Esophagus muscularis mucosa (tissue), 4 donors: Measurements from ENCODE around the gene PRDM16. TPM values are rescaled to one million over a fixed set of nuclear protein-coding genes. Genes with fewer than 3 reads are reported as not detected.
A peak's percentile ranks its signal among the peaks of the same experiment; 100 is the strongest.

Experiments used
- DNase-seq: peaks from one replicate; pipeline ENCODE4 v3.0.0-alpha.2; 2017; ENCODE audit errors: extremely low spot score
- H3K27ac ChIP-seq, 4 donors: fragments of 200-600 bp; sonication (generic); replicated peaks in 1 of 4; 1 replicate in 3 of 4; 2 replicates in 1 of 4; pipeline ENCODE4 v1.5.1; 2016 to 2019; ENCODE audit warnings: mild to moderate bottlenecking in 1 of 4
- H3K27me3 ChIP-seq, 4 donors: fragments of 200-600 bp; sonication (generic); one replicate each; pipeline versions ENCODE4 v1.5.1 to v1.6.0; 2016 to 2019
- H3K36me3 ChIP-seq, 4 donors: fragments of 200-600 bp; sonication (generic); one replicate each; pipeline ENCODE4 v1.5.1; 2016 to 2019
- H3K4me1 ChIP-seq, 4 donors: fragments of 200-600 bp; sonication (generic); one replicate each; pipeline ENCODE4 v1.5.1; 2016 to 2019
- H3K4me3 ChIP-seq, 4 donors: fragments of 200-600 bp; sonication (generic); 1 replicate in 2 of 4; 2 replicates in 2 of 4; pipeline ENCODE4 v1.5.1; 2016 to 2019; ENCODE audit warnings: mild to moderate bottlenecking in 4 of 4, moderate library complexity in 1 of 4
- H3K9me3 ChIP-seq, 4 donors: fragments of 200-600 bp; sonication (generic); 1 replicate in 3 of 4; 2 replicates in 1 of 4; pipeline ENCODE4 v1.5.1; 2016 to 2019
- CTCF ChIP-seq, 3 experiments: fragments of 200-600 bp in 2 of 3; fragments of 450-650 bp in 1 of 3; sonication (generic) in 2 of 3; IDR thresholded peaks; one replicate each; pipeline ENCODE4 v1.5.1; 2017 to 2019; ENCODE audit warnings: antibody characterized with exemption in 3 of 3, mild to moderate bottlenecking in 2 of 3, moderate library complexity in 1 of 3
- EP300 ChIP-seq: sonication (generic); formaldehyde crosslinking; IDR thresholded peaks from one replicate; pipeline ENCODE4 v1.6.1; 2017; ENCODE audit warnings: antibody characterized with exemption
- POLR2A ChIP-seq: fragments of 450-650 bp; IDR thresholded peaks from one replicate; pipeline ENCODE4 v1.6.1; 2017; ENCODE audit warnings: antibody characterized with exemption, moderate library complexity, mild to moderate bottlenecking, low read depth
- POLR2AphosphoS5 ChIP-seq, 2 donors: sonication (generic); formaldehyde crosslinking; IDR thresholded peaks; one replicate each; pipeline ENCODE4 v1.6.1; 2017; ENCODE audit warnings: antibody characterized with exemption in 2 of 2
- WGBS: methylation state at CpG from one replicate; pipeline ENCODE4 v1.1.5; 2018; 5-methylcytosine and 5-hydroxymethylcytosine counted together
- intact Hi-C: fragments of 100-400 bp; cut with DNase I; formaldehyde crosslinking; loops from one replicate; pipeline ENCODE4 v1.15.1; 2023
- total RNA-seq, 4 donors: library from RNA; depleted of rRNA; stranded (reverse); fragments of >200 nt; gene quantifications; one replicate each; pipeline versions ENCODE4 v1.1.0 to v1.2.1, GENCODE V29; 2016

The PRDM16 gene
- total RNA-seq, 4 donors from 2014 or later: 1.2 to 4.4 (median 2.2) TPM

DNA sequence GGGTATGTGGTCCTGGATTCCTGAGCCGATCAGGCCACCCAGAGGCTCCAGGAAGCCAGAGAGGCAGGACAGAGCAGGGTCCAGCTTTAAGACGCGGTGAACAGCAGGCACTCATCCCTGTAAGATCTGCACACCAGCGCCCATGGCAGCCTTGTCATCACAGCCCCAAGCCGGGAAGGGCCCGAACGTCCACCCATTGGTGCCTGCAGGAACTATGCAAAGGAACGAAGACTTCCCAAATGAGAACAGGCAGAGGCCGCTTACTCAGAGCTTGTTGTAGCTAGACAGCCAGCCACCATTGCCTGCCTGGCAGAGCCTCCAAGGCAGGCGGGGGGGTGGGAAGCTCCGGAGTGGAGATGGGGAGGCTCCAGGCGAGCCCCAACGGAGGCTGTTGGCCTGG lies 373.3 kb downstream of the PRDM16 start:
- no peaks in the 10 kb centered on the region for H3K36me3 ChIP-seq
- peak overlapping the region in 1 of 4 donors; percentile 13 for H3K27ac ChIP-seq
- H3K4me1 ChIP-seq: peaks cover 0 to 12% (median 0%) of the 10 kb centered on the region in 4 donors
- H3K4me3 ChIP-seq: no peak overlapping the region
- DNase-seq: no peak
- 87% methylated on average over 12 of the region's 13 CpGs for WGBS
- H3K9me3 ChIP-seq: peaks cover 0 to 16% (median 10%) of the 10 kb centered on the region in 4 donors
- TF ChIP-seq CTCF (IDR thresholded peaks at IDR 0.05) (no peak), POLR2AphosphoS5 (IDR thresholded peaks at IDR 0.05) (no peak), POLR2A (no peak), EP300 (no peak)
- intact Hi-C loops: no loop called here
- H3K27me3 ChIP-seq: peaks cover 0 to 79% (median 0%) of the 10 kb centered on the region in 4 donors

DNA sequence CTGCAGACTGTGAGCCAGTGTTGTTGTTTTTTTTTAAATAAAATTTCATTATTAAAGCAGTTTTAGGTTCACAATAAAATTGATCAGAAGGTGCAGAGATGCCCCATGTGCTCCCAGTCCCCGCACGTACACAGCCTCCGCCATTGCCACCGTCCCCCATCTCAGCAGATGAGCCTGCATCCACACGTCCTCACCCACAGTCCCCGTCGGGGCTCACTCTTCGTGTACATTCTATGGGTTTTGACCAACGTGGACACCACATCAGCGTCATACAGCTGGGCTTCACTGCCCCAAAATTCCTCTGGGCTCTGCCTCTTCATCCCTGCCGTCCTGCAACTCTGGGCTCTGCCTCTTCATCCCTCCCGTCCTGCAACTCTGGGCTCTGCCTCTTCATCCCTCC lies 373.9 kb downstream of the PRDM16 start:
- no peak for TF ChIP-seq POLR2A
- peaks cover 0 to 12% (median 0%) of the 10 kb centered on the region in 4 donors for H3K4me1 ChIP-seq
- DNase-seq: no peak
- H3K27me3 ChIP-seq: peaks cover 0 to 74% (median 0%) of the 10 kb centered on the region in 4 donors
- H3K9me3 ChIP-seq: peaks cover 0 to 22% (median 15%) of the 10 kb centered on the region in 4 donors
- no peak overlapping the region for H3K27ac ChIP-seq
- no peaks in the 10 kb centered on the region for H3K36me3 ChIP-seq
- intact Hi-C loops: no loop called here
- WGBS: 83% methylated on average over 12 of the region's 12 CpGs
- no peak overlapping the region for H3K4me3 ChIP-seq

GRCh38 chr1:3443807-3444206 lies 374.8 kb downstream of the PRDM16 start:
- H3K36me3 ChIP-seq: no peaks in the 10 kb centered on the region
- peaks cover 0 to 12% (median 0%) of the 10 kb centered on the region in 4 donors for H3K4me1 ChIP-seq
- peaks cover 0 to 70% (median 0%) of the 10 kb centered on the region in 4 donors for H3K27me3 ChIP-seq
- no peak overlapping the region for H3K4me3 ChIP-seq
- intact Hi-C loops: no loop called here
- H3K9me3 ChIP-seq: peaks cover 0 to 23% (median 16%) of the 10 kb centered on the region in 4 donors
- TF ChIP-seq POLR2AphosphoS5 (IDR thresholded peaks at IDR 0.05): no peak
- no peak for TF ChIP-seq CTCF (IDR thresholded peaks at IDR 0.05)
- no peak for TF ChIP-seq EP300
- no peak for TF ChIP-seq POLR2A
- 77% methylated on average over 7 of the region's 7 CpGs for WGBS
- DNase-seq: no peak
- H3K27ac ChIP-seq: no peak overlapping the region

DNA sequence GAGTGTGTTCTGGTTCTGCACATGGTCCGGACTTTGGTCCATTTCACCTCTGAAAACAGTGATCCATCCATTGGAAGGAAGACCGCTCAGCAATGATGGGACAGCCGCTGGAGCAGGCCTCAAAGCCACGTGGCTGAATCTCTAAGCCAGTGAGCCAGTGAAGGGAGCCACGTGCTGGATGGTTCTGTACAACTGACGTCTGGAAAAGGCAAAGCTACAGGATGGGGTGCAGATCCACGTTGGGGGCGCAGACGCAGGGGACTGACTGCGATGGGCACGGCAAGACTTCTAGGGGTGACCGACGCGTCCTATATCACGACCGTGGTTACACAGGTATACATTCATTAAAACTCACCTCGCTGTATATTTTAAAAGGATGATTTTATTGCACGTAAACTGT lies 375.3 kb downstream of the PRDM16 start:
- 87% methylated on average over 17 of the region's 18 CpGs for WGBS
- peaks cover 0 to 70% (median 0%) of the 10 kb centered on the region in 4 donors for H3K27me3 ChIP-seq
- intact Hi-C loops: no loop called here
- no peak overlapping the region for H3K27ac ChIP-seq
- no peak for TF ChIP-seq POLR2A
- no peak for TF ChIP-seq EP300
- TF ChIP-seq POLR2AphosphoS5 (IDR thresholded peaks at IDR 0.05): no peak
- no peak for TF ChIP-seq CTCF (IDR thresholded peaks at IDR 0.05)
- no peak overlapping the region for H3K4me3 ChIP-seq
- peaks cover 0 to 11% (median 0%) of the 10 kb centered on the region in 4 donors for H3K4me1 ChIP-seq
- H3K9me3 ChIP-seq: peaks cover 0 to 23% (median 16%) of the 10 kb centered on the region in 4 donors
- no peak for DNase-seq
- H3K36me3 ChIP-seq: no peaks in the 10 kb centered on the region

DNA sequence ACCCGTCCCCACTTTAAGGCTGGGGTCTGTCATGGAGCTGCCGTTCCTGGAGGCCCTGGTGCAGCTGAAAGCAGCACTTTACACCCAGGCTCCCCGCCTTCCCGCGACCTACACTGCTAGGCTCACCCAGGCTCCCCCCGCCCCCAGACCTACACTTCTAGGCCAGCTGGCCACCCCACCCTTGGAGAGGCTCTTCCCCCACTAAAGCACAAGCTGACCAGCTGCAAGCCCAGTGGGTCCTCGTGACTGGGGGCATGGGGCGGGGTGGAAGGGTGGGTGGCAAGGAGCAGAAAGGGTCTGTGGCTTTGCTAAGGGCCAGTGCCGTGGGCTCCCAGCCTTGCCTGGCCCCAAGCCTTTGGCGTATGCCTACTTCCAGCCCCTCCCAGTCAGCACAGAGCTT lies 375.7 kb downstream of the PRDM16 start:
- Histone ChIP-seq H3K4me1 (peaks cover 0 to 7% (median 0%) of the 10 kb centered on the region in 4 donors), H3K27me3 (peaks cover 0 to 69% (median 0%) of the 10 kb centered on the region in 4 donors), H3K36me3 (no peaks in the 10 kb centered on the region), H3K9me3 (peaks cover 0 to 23% (median 16%) of the 10 kb centered on the region in 4 donors), H3K27ac (no peak overlapping the region), H3K4me3 (no peak overlapping the region)
- TF ChIP-seq POLR2AphosphoS5 (IDR thresholded peaks at IDR 0.05) (no peak), CTCF (IDR thresholded peaks at IDR 0.05) (no peak), EP300 (no peak), POLR2A (no peak)
- intact Hi-C loops: no loop called here
- no peak for DNase-seq
- WGBS: 73% methylated on average over 9 of the region's 10 CpGs
